ENCODE data around the gene VSIG8. TPM values are rescaled to one million over a fixed set of nuclear protein-coding genes. Genes with fewer than 3 reads are reported as not detected.
A peak's percentile ranks its signal among the peaks of the same experiment; 100 is the strongest.

Gene VSIG8
- total RNA-seq, 2 donors from 2014 or later, result not detected

- WGBS, 2 donors, result 86 to 88% methylated on average over 5 of the region's 5 CpGs
- ATAC-seq (no peak), DNase-seq (no peak)
- no peaks in the 10 kb centered on the region for H3K9me3 ChIP-seq
- H3K27me3 ChIP-seq, result no peaks in the 10 kb centered on the region
- intact Hi-C loops (cut with DNase I), result no loop called here
- TF ChIP-seq POLR2A (IDR thresholded peaks at IDR 0.05), result no peak
- TF ChIP-seq, protein P1, sequence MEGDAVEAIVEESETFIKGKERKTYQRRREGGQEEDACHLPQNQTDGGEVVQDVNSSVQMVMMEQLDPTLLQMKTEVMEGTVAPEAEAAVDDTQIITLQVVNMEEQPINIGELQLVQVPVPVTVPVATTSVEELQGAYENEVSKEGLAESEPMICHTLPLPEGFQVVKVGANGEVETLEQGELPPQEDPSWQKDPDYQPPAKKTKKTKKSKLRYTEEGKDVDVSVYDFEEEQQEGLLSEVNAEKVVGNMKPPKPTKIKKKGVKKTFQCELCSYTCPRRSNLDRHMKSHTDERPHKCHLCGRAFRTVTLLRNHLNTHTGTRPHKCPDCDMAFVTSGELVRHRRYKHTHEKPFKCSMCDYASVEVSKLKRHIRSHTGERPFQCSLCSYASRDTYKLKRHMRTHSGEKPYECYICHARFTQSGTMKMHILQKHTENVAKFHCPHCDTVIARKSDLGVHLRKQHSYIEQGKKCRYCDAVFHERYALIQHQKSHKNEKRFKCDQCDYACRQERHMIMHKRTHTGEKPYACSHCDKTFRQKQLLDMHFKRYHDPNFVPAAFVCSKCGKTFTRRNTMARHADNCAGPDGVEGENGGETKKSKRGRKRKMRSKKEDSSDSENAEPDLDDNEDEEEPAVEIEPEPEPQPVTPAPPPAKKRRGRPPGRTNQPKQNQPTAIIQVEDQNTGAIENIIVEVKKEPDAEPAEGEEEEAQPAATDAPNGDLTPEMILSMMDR (IDR thresholded peaks at IDR 0.05), result no peak
- no peak overlapping the region for H3K4me3 ChIP-seq
- H3K4me1 ChIP-seq, result no peaks in the 10 kb centered on the region
- H3K36me3 ChIP-seq (replicated peaks in 1 of 2; ENCODE audit: insufficient read depth in 1 of 2, low read depth in 2 of 2), result no peaks in the 10 kb centered on the region
- no peak overlapping the region for H3K27ac ChIP-seq
These were observed 23.2 kb downstream of the VSIG8 start for GRCh38 chr1:159839116-159839849.

DNA sequence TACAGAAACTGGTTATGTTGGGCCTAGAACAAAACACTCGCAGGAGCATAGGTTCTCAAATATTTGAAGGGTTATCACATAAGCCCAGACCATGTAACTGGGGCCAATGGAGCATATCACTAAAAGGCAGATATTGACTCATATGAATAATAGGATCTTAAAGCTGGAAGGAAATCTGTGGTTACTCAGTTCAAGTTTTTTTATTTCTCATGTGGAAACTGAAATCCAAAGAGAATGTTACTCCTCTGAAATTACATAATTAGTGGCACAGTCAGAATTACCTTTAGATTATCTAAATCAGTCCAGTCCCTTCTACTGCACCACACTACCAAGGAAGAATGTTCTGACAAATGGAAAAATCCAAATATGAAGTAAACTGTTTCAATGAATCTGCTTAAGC lies 23.7 kb downstream of the VSIG8 start:
- no peak for DNase-seq
- TF ChIP-seq, protein P1 (IDR thresholded peaks at IDR 0.05), result no peak
- no peak for TF ChIP-seq POLR2A (IDR thresholded peaks at IDR 0.05)
- Histone ChIP-seq H3K9me3 (no peaks in the 10 kb centered on the region), H3K36me3 (replicated peaks in 1 of 2; ENCODE audit: insufficient read depth in 1 of 2, low read depth in 2 of 2) (no peaks in the 10 kb centered on the region), H3K4me3 (no peak overlapping the region), H3K4me1 (no peaks in the 10 kb centered on the region), H3K27ac (no peak overlapping the region), H3K27me3 (no peaks in the 10 kb centered on the region)
- ATAC-seq, result no peak
- 70 to 83% methylated on average over 1 of the region's 1 CpG for WGBS, 2 donors
- intact Hi-C loops (cut with DNase I), result no loop called here

DNA sequence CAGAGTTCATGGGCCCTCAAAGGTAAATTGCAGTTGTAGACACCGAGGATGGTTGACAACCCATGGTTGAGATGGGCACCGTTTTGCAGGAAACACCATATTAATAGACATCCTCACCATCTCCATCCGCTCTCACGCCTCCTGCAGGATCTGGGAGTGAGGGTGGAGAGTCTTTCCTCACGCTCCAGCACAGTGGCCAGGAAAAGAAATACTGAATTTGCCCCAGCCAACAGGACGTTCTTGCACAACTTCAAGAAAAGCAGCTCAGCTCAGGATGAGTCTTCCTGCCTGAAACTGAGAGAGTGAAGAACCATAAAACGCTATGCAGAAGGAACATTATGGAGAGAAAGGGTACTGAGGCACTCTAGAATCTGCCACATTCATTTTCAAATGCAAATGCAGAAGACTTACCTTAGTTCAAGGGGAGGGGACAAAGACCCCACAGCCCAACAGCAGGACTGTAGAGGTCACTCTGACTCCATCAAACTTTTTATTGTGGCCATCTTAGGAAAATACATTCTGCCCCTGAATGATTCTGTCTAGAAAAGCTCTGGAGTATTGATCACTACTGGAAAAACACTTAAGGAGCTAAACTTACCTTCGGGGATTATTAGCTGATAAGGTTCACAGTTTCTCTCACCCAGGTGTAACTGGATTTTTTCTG lies 26.5 kb downstream of the VSIG8 start:
- Histone ChIP-seq H3K27me3 (no peaks in the 10 kb centered on the region), H3K4me1 (no peaks in the 10 kb centered on the region), H3K9me3 (no peaks in the 10 kb centered on the region), H3K4me3 (no peak overlapping the region), H3K27ac (no peak overlapping the region), H3K36me3 (replicated peaks in 1 of 2; ENCODE audit: insufficient read depth in 1 of 2, low read depth in 2 of 2) (no peaks in the 10 kb centered on the region)
- intact Hi-C loops (cut with DNase I), result no loop called here
- 62 to 80% methylated on average over 8 of the region's 8 CpGs for WGBS, 2 donors
- ATAC-seq, result no peak
- no peak for TF ChIP-seq POLR2A (IDR thresholded peaks at IDR 0.05)
- TF ChIP-seq, protein P1 (IDR thresholded peaks at IDR 0.05), result peak in 3 of 7 experiments; percentile 16 to 25 (median 17)
- no peak for DNase-seq

DNA sequence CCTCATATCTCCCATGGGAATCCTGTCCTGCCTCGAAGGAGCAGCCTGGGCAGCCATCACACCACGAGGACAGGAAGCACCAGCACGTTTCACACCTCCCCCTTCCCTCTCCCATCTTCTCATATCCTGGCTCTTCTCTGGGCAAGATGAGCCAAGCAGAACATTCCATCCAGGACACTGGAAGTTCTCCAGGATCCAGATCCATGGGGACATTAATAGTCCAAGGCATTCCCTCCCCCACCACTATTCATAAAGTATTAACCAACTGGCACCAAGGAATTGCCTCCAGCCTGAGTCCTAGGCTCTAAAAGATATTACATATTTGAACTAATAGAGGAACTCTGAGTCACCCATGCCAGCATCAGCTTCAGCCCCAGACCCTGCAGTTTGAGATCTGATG lies 27.1 kb downstream of the VSIG8 start:
- TF ChIP-seq, protein P1 (IDR thresholded peaks at IDR 0.05), result no peak
- no peak for TF ChIP-seq POLR2A (IDR thresholded peaks at IDR 0.05)
- H3K9me3 ChIP-seq, result no peaks in the 10 kb centered on the region
- H3K27me3 ChIP-seq, result no peaks in the 10 kb centered on the region
- H3K4me1 ChIP-seq, result no peaks in the 10 kb centered on the region
- intact Hi-C loops (cut with DNase I), result no loop called here
- ATAC-seq (no peak), DNase-seq (no peak)
- H3K4me3 ChIP-seq, result no peak overlapping the region
- no peak overlapping the region for H3K27ac ChIP-seq
- 63 to 73% methylated on average over 3 of the region's 3 CpGs for WGBS, 2 donors
- no peaks in the 10 kb centered on the region for H3K36me3 ChIP-seq (replicated peaks in 1 of 2; ENCODE audit: insufficient read depth in 1 of 2, low read depth in 2 of 2)
